HFFc6 (cell line): ENCODE results near the gene TCTN2. TPM values are rescaled to one million over a fixed set of nuclear protein-coding genes. Genes with fewer than 3 reads are reported as not detected.

Experiments used
- DNase-seq: peaks from one replicate; pipeline ENCODE4 v3.0.0-alpha.2; 2018
- H3K27ac Mint-ChIP-seq: 2 replicates; pipeline ENCODE4 v1.8.0; 2020; ENCODE audit warnings: mild to moderate bottlenecking, mixed read lengths
- H3K27me3 Mint-ChIP-seq: 2 replicates; pipeline ENCODE4 v1.8.0; 2021; ENCODE audit warnings: mild to moderate bottlenecking, moderate library complexity, mixed read lengths; ENCODE audit not compliant: insufficient read depth
- H3K36me3 Mint-ChIP-seq: 2 replicates; pipeline ENCODE4 v1.8.0; 2021; ENCODE audit warnings: low read depth, mixed read lengths
- H3K4me1 Mint-ChIP-seq: 2 replicates; pipeline ENCODE4 v1.8.0; 2020; ENCODE audit warnings: low read depth, mixed read lengths
- H3K4me3 Mint-ChIP-seq: 2 replicates; pipeline ENCODE4 v1.8.0; 2020; ENCODE audit warnings: mild to moderate bottlenecking, moderate library complexity, mixed read lengths
- H3K9me3 Mint-ChIP-seq: 2 replicates; pipeline ENCODE4 v1.8.0; 2020; ENCODE audit warnings: mild to moderate bottlenecking, mixed read lengths
- long read RNA-seq: library from polyadenylated mRNA; unstranded; transcript quantifications from one replicate; pipeline ENCODE4 v2.0.0, GENCODE V29; 2019
- total RNA-seq, 6 experiments: library from RNA; stranded (reverse); fragmentation: NEBNext Ultra II Directional; extraction: Animal tissue kit (Norgen Biotek cat#: 25700); gene quantifications; 2 replicates in 1 of 6; 3 replicates in 5 of 6; pipeline ENCODE4 v1.2.3, GENCODE V29; 2021
- TF ChIP-seq, protein P1 (sequence below): fragments of 200-600 bp; sonication (generic); IDR thresholded peaks from 2 replicates; pipeline ENCODE4 v1.5.0; 2021; ENCODE audit warnings: antibody characterized with exemption, mild to moderate bottlenecking

TCTN2 gene
- 10 to 100 TPM in 1 of 6 experiments, 1 to 10 TPM in 5; 6.5 to 11.2 (median 9.5) TPM for total RNA-seq
- long read RNA-seq, partial matches to known transcripts = 0 of 6 reads
- long read RNA-seq, other reads (novel, unspliced or antisense) = 4 of 6 reads

DNA sequence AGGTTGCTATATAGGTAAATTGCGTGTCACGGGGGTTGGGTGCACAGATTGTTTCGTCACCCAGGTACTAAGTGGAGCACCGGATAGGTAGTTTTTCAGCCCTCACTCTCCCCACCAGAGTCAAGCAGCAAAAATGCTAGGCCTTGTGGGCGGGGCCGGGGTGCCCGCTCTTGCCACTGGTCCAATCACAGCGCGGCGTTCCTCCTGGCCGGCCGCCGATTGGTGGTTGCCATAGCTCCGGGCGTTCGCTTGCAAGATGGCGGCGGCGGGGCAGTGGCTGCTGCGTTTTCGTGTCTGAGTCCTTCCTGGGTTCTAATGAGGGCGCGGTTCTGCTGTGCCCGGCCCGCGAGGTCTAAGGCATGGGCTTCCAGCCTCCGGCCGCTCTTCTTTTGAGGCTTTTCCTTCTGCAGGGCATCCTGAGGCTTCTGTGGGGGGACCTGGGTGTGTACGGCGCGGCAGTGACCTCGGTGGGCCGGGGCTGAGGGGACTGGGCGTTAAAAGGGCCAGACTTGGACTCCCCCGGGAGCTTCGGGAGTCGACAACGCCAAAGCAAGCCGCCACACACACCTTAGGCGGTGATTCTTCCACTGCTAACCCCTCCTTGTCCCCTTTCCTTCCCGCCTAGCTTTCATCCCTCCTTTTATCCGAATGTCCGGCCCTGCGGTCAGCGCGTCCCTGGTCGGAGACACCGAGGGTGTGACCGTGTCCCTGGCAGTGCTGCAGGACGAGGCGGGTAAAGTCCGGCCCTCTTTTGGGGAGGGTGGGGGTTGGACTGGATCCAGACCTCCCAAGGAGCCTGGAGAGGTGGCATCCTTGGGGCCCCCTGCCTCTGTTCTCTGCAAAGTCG lies at the start of gene TCTN2:
TCTN2 (plus strand) TSS at position 232 of the 847 bp plus-strand sequence; CDS start at position 360, 128 bp downstream.
- DNase-seq = peak; percentile 91
- H3K36me3 Mint-ChIP-seq = peaks cover 9% of the 10 kb centered on the region
- peak within 1 kb of the TSS; percentile 94 for H3K4me3 Mint-ChIP-seq
- H3K4me1 Mint-ChIP-seq = peaks cover 11% of the 10 kb centered on the region
- peak within 1 kb of the TSS; percentile 80 for H3K27ac Mint-ChIP-seq
- TF ChIP-seq, protein P1, sequence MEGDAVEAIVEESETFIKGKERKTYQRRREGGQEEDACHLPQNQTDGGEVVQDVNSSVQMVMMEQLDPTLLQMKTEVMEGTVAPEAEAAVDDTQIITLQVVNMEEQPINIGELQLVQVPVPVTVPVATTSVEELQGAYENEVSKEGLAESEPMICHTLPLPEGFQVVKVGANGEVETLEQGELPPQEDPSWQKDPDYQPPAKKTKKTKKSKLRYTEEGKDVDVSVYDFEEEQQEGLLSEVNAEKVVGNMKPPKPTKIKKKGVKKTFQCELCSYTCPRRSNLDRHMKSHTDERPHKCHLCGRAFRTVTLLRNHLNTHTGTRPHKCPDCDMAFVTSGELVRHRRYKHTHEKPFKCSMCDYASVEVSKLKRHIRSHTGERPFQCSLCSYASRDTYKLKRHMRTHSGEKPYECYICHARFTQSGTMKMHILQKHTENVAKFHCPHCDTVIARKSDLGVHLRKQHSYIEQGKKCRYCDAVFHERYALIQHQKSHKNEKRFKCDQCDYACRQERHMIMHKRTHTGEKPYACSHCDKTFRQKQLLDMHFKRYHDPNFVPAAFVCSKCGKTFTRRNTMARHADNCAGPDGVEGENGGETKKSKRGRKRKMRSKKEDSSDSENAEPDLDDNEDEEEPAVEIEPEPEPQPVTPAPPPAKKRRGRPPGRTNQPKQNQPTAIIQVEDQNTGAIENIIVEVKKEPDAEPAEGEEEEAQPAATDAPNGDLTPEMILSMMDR = no peak
- H3K27me3 Mint-ChIP-seq = no peaks in the 10 kb centered on the region; the same call in none of the 2 replicates
- no peaks in the 10 kb centered on the region for H3K9me3 Mint-ChIP-seq

GRCh38 chr12:123621619-123622530 lies 49.0 kb upstream of the TCTN2 start:
- TF ChIP-seq, protein P1 = no peak
- Mint-ChIP-seq H3K4me1 (peaks cover 14% of the 10 kb centered on the region; the same call in 1 of the 2 replicates), H3K27ac (peak overlapping the region; percentile 23; the same call in 1 of the 2 replicates), H3K9me3 (no peaks in the 10 kb centered on the region), H3K4me3 (no peak overlapping the region), H3K36me3 (peaks cover 47% of the 10 kb centered on the region), H3K27me3 (peaks cover 6% of the 10 kb centered on the region)
- no peak for DNase-seq

- peaks cover 21% of the 10 kb centered on the region for H3K4me1 Mint-ChIP-seq
- H3K4me3 Mint-ChIP-seq = peak within 1 kb of the TSS; percentile 99
- peaks cover 19% of the 10 kb centered on the region for H3K36me3 Mint-ChIP-seq
- peak; percentile 95 for DNase-seq
- TF ChIP-seq, protein P1 = 0 out of 2 replicates have a peak, but pooled peaks have one; percentile 6
- no peaks in the 10 kb centered on the region for H3K27me3 Mint-ChIP-seq
- H3K27ac Mint-ChIP-seq = peak within 1 kb of the TSS; percentile 97
- H3K9me3 Mint-ChIP-seq = no peaks in the 10 kb centered on the region
These were observed 37.4 kb upstream of the TCTN2 start, which contains the start of the genes EIF2B1 and GTF2H3 for GRCh38 chr12:123633379-123634141. EIF2B1 (minus strand) TSS chr12:123633686; CDS start chr12:123633557, 129 bp downstream. GTF2H3 (plus strand) TSS chr12:123633829; CDS start chr12:123633860, 31 bp downstream.

GRCh38 chr12:123634142-123634561 lies 36.8 kb upstream of the TCTN2 start:
- Mint-ChIP-seq H3K9me3 (no peaks in the 10 kb centered on the region), H3K4me1 (peaks cover 21% of the 10 kb centered on the region), H3K27me3 (no peaks in the 10 kb centered on the region), H3K4me3 (peak overlapping the region; percentile 99), H3K27ac (peak overlapping the region; percentile 97), H3K36me3 (peaks cover 19% of the 10 kb centered on the region)
- TF ChIP-seq, protein P1 = no peak
- no peak for DNase-seq
